Measurements from ENCODE around the gene SH3GLB2. TPM values are rescaled to one million over a fixed set of nuclear protein-coding genes. Genes with fewer than 3 reads are reported as not detected.

Gene SH3GLB2
- total and polyA plus RNA-seq, 2 of the 8 experiments (the other 6 are each of a cell fraction or from before 2014, with no cell fraction given): 52.7 to 79.9 TPM

GRCh38 chr9:129026442-129027223, 1.5 kb downstream of the SH3GLB2 start:
- H3K36me3 ChIP-seq (ENCODE audit: control insufficient read depth in 2 of 4, insufficient read depth in 4 of 4, low read length in 3 of 4): no peaks in the 10 kb centered on the region
- H3K23me2 ChIP-seq (ENCODE audit: low read depth, low read length): peaks cover 7% of the 10 kb centered on the region
- WGBS, 2 experiments (ENCODE audit: extremely low coverage in 1 of 2, insufficient coverage in 1 of 2, insufficient read length in 1 of 2, insufficient replicate concordance in 2 of 2, low coverage in 1 of 2, low lambda C conversion rate in 2 of 2, missing lambda C conversion rate in 1 of 2): 69% methylated on average over 16 of the region's 17 CpGs; no CpG with 5 or more reads in 1 of the 2 experiments
- no peak for DNase-seq (ENCODE audit: low read depth in 1 of 2, low spot score in 2 of 2)
- no peak overlapping the region for H2BK120ac ChIP-seq (replicated peaks; ENCODE audit: low read depth, low read length)
- H3K4me3 ChIP-seq (ENCODE audit: extremely low read depth in 1 of 4, insufficient read depth in 2 of 4, low read depth in 3 of 4, low read length in 4 of 4): peak overlapping the region; percentile 61 to 75 (median 65); a peak in 6 of 8 replicates
- peaks cover 7% of the 10 kb centered on the region; the same call in 1 of the 2 replicates for H3K79me1 ChIP-seq (ENCODE audit: low read depth, low read length)
- H2BK15ac ChIP-seq (ENCODE audit: low read length): no peak overlapping the region
- CTCF ChIA-PET (ENCODE audit: partially characterized antibody): interaction anchor here (1.5 kb wide), 1 partner anchor 72 kb away, joined by 4 read pairs; no protein-coding TSS in a partner anchor
- H4K5ac ChIP-seq (ENCODE audit: insufficient read length, low read depth, low read length): no peak overlapping the region
- H2AK5ac ChIP-seq (ENCODE audit: low read depth, low read length): 0 out of 2 replicates have a peak overlapping the region, but pooled peaks have one; percentile 24
- no peak overlapping the region for H2AFZ ChIP-seq (ENCODE audit: low read length)
- peak overlapping the region; percentile 65 to 79 for H3K4me2 ChIP-seq (ENCODE audit: insufficient read depth in 1 of 2, low read depth in 2 of 2, low read length in 2 of 2)
- peaks cover 0 to 18% (median 11%) of the 10 kb centered on the region in 4 experiments; a peak in 6 of 7 replicates for H3K4me1 ChIP-seq (replicated peaks in 1 of 4; ENCODE audit: control insufficient read depth in 3 of 4, insufficient read depth in 4 of 4, low read length in 3 of 4)
- peaks cover 7 to 19% of the 10 kb centered on the region in 2 experiments for H4K20me1 ChIP-seq (replicated peaks in 1 of 2; ENCODE audit: control insufficient read depth in 1 of 2, insufficient read depth in 2 of 2, low read length in 2 of 2)
- H4K91ac ChIP-seq (replicated peaks; ENCODE audit: insufficient read length, low read length): no peak overlapping the region
- H4K8ac ChIP-seq (ENCODE audit: extremely low read depth, insufficient read depth, low read length): 0 out of 2 replicates have a peak overlapping the region, but pooled peaks have one; percentile 95
- no peak overlapping the region for H3K18ac ChIP-seq (ENCODE audit: extremely low read depth, low read length)
- peak overlapping the region; percentile 72 for H3K4ac ChIP-seq (replicated peaks; ENCODE audit: insufficient read length, low read depth, low read length)
- no peak overlapping the region for H2BK5ac ChIP-seq (ENCODE audit: low read depth, low read length)
- H2BK12ac ChIP-seq (ENCODE audit: low read depth, low read length): 0 out of 2 replicates have a peak overlapping the region, but pooled peaks have one; percentile 27
- H3K27me3 ChIP-seq (replicated peaks in 1 of 4; ENCODE audit: control insufficient read depth in 3 of 4, extremely low read depth in 1 of 4, insufficient read depth in 3 of 4, low read length in 3 of 4): no peaks in the 10 kb centered on the region
- H2BK20ac ChIP-seq (ENCODE audit: low read length): no peak overlapping the region
- H3K23ac ChIP-seq (ENCODE audit: insufficient read length): no peak overlapping the region
- H3K56ac ChIP-seq (replicated peaks; ENCODE audit: insufficient read length, low read depth, low read length): peak overlapping the region; percentile 47
- H3K9me3 ChIP-seq (ENCODE audit: insufficient read depth in 2 of 2, low read depth in 1 of 2, low read length in 1 of 2): no peaks in the 10 kb centered on the region
- H3K9ac ChIP-seq (replicated peaks in 1 of 4; ENCODE audit: extremely low read depth in 1 of 4, low read depth in 3 of 4, low read length in 3 of 4): no peak overlapping the region; a peak in 1 of 7 replicates
- no peak for FAIRE-seq
- TF ChIP-seq KDM4A (IDR thresholded peaks at IDR 0.05; ENCODE audit: low read depth, low read length, severe bottlenecking) (peak; percentile 0), SIRT6 (IDR thresholded peaks at IDR 0.05; ENCODE audit: low read length) (no peak), JUND (IDR thresholded peaks at IDR 0.05; ENCODE audit: low read length) (no peak), POLR2A (IDR thresholded peaks at IDR 0.05; ENCODE audit: control extremely low read depth in 1 of 2, low read depth in 2 of 2, low read length in 2 of 2) (0 out of 3 replicates have a peak, but pooled peaks of 1 of the 2 experiments have one; percentile 36)
- no peak overlapping the region for H3K14ac ChIP-seq (ENCODE audit: insufficient read length)
- H3K27ac ChIP-seq (ENCODE audit: low read depth, low read length): peak overlapping the region; percentile 32; the same call in 1 of the 2 replicates
- H3K79me2 ChIP-seq (ENCODE audit: control insufficient read depth in 1 of 2, insufficient read depth in 2 of 2, low read length in 2 of 2): peaks cover 2 to 35% of the 10 kb centered on the region in 2 experiments; a peak in 3 of 4 replicates
- POLR2A ChIA-PET (ENCODE audit: partially characterized antibody): interaction anchor here (1.0 kb wide), 1 partner anchor 24 kb away, joined by 3 read pairs; no protein-coding TSS in a partner anchor
